Lung (tissue), 12 donors: Measurements from ENCODE around the gene STRA6. TPM values are rescaled to one million over a fixed set of nuclear protein-coding genes. Genes with fewer than 3 reads are reported as not detected.
A peak's percentile ranks its signal among the peaks of the same experiment; 100 is the strongest.

Source experiments
- ATAC-seq: fragments of 200-7000 bp; cut with Tn5 transposase; one replicate; pipeline ENCODE4 v1.9.1; 2020; ENCODE audit warnings: moderate number of reproducible peaks; ENCODE audit not compliant: insufficient read depth, low FRiP score
- DNase-seq, 3 donors: peaks; one replicate each; pipeline ENCODE4 v3.0.0-alpha.2; 2013 to 2017
- H3K27ac ChIP-seq, 2 donors: one replicate each; pipeline ENCODE4 v1.5.1; 2013; ENCODE audit warnings: mild to moderate bottlenecking in 2 of 2, moderate library complexity in 2 of 2, control low read depth in 1 of 2, inconsistent platforms in 1 of 2, low read depth in 1 of 2, low read length in 1 of 2
- H3K27me3 ChIP-seq, 3 donors: one replicate each; pipeline ENCODE4 v1.5.1; 2013; ENCODE audit warnings: low read length in 2 of 3; ENCODE audit not compliant: control insufficient read depth in 3 of 3, insufficient read depth in 3 of 3
- H3K36me3 ChIP-seq, 4 donors: one replicate each; pipeline ENCODE4 v1.5.1; 2013; ENCODE audit warnings: low read length in 4 of 4, mild to moderate bottlenecking in 1 of 4, moderate library complexity in 1 of 4; ENCODE audit not compliant: control insufficient read depth in 4 of 4, insufficient read depth in 4 of 4
- H3K4me1 ChIP-seq, 5 donors: one replicate each; pipeline ENCODE4 v1.5.1; 2013; ENCODE audit warnings: low read length in 5 of 5, mild to moderate bottlenecking in 2 of 5, moderate library complexity in 1 of 5; ENCODE audit not compliant: control insufficient read depth in 5 of 5, insufficient read depth in 5 of 5
- H3K4me3 ChIP-seq: one replicate; pipeline ENCODE4 v1.5.1; 2013; ENCODE audit warnings: mild to moderate bottlenecking, control low read depth, moderate library complexity
- H3K9ac ChIP-seq, 2 donors: one replicate each; pipeline ENCODE4 v1.5.1; 2013; ENCODE audit warnings: low read length in 2 of 2, control low read depth in 1 of 2; ENCODE audit not compliant: insufficient read depth in 1 of 2
- H3K9me3 ChIP-seq, 4 donors: one replicate each; pipeline ENCODE4 v1.5.1; 2013; ENCODE audit warnings: low read length in 3 of 4, mild to moderate bottlenecking in 1 of 4, moderate library complexity in 1 of 4; ENCODE audit not compliant: control insufficient read depth in 4 of 4, insufficient read depth in 3 of 4
- CTCF ChIP-seq: IDR thresholded peaks from 2 replicates; pipeline ENCODE4 v1.5.1; 2012; ENCODE audit warnings: mild to moderate bottlenecking; ENCODE audit errors: control extremely low read depth, extremely low read depth
- WGBS, 2 donors: extraction: QIAGEN DNeasy Blood & Tissue Kit; methylation state at CpG; one replicate each; pipeline ENCODE4 v1.1.7; 2013; 5-methylcytosine and 5-hydroxymethylcytosine counted together
- polyA plus RNA-seq, 2 donors: library from polyadenylated mRNA; stranded (reverse); fragments of 200-250 nt; gene quantifications; one replicate each; pipeline ENCODE4 v1.2.1, GENCODE V29; 2013
- total RNA-seq, 2 donors: library from RNA; depleted of rRNA in 1 of 2; stranded (reverse); fragments of >200 nt in 1 of 2; gene quantifications; one replicate each; pipeline ENCODE4 v1.2.1, GENCODE V29; 2014 to 2021
- donor health status: control.
- donor health status: control.
- donor health status: Bipolar disorder and iron deficiency.
- donor health status: healthy.
- donor health status: DM: yes; HTN: yes; CAD: no.

The STRA6 gene
- total and polyA plus RNA-seq, 4 donors = 0.40 to 2.6 (median 0.78) TPM

GRCh38 chr15:74229686-74230085, 27.1 kb upstream of the STRA6 start:
- TF ChIP-seq CTCF = no peak
- Histone ChIP-seq H3K4me3 (no peak overlapping the region), H3K36me3 (no peaks in the 10 kb centered on the region), H3K27ac (no peak overlapping the region), H3K9ac (no peak overlapping the region), H3K9me3 (no peaks in the 10 kb centered on the region), H3K4me1 (peaks cover 0 to 36% (median 13%) of the 10 kb centered on the region in 5 donors), H3K27me3 (no peaks in the 10 kb centered on the region)
- DNase-seq (no peak), ATAC-seq (no peak)
- 87 to 90% methylated on average over 3 of the region's 3 CpGs for WGBS, 2 donors

- Histone ChIP-seq H3K9me3 (no peaks in the 10 kb centered on the region), H3K4me1 (peaks cover 0 to 35% (median 10%) of the 10 kb centered on the region in 5 donors), H3K36me3 (no peaks in the 10 kb centered on the region), H3K27ac (no peak overlapping the region), H3K9ac (no peak overlapping the region), H3K27me3 (no peaks in the 10 kb centered on the region), H3K4me3 (no peak overlapping the region)
- no peak for TF ChIP-seq CTCF
- DNase-seq = peak; percentile 78 to 86 (median 80)
- WGBS, 2 donors = 38 to 59% methylated on average over 17 of the region's 17 CpGs
- no peak for ATAC-seq
These were observed 26.1 kb upstream of the STRA6 start for GRCh38 chr15:74228723-74229081.

GRCh38 chr15:74227968-74228722, 25.6 kb upstream of the STRA6 start:
- H3K4me1 ChIP-seq = peaks cover 0 to 35% (median 10%) of the 10 kb centered on the region in 5 donors
- ATAC-seq = no peak
- no peaks in the 10 kb centered on the region for H3K27me3 ChIP-seq
- TF ChIP-seq CTCF = no peak
- H3K27ac ChIP-seq = no peak overlapping the region
- peak; percentile 73 to 80 (median 74) for DNase-seq
- no peak overlapping the region for H3K4me3 ChIP-seq
- H3K36me3 ChIP-seq = no peaks in the 10 kb centered on the region
- 49 to 65% methylated on average over 11 of the region's 11 CpGs for WGBS, 2 donors
- H3K9ac ChIP-seq = no peak overlapping the region
- no peaks in the 10 kb centered on the region for H3K9me3 ChIP-seq
